ENCODE data around the gene NSMF. TPM values are rescaled to one million over a fixed set of nuclear protein-coding genes. Genes with fewer than 3 reads are reported as not detected.
"Not testable (repeated sequence)": the region's sequence is repeated elsewhere in the genome, so short reads cannot be mapped to it uniquely, and the experiment has no call there.

Gene NSMF
- total RNA-seq, 1 donor from 2014 or later, result 52.5 TPM

DNA sequence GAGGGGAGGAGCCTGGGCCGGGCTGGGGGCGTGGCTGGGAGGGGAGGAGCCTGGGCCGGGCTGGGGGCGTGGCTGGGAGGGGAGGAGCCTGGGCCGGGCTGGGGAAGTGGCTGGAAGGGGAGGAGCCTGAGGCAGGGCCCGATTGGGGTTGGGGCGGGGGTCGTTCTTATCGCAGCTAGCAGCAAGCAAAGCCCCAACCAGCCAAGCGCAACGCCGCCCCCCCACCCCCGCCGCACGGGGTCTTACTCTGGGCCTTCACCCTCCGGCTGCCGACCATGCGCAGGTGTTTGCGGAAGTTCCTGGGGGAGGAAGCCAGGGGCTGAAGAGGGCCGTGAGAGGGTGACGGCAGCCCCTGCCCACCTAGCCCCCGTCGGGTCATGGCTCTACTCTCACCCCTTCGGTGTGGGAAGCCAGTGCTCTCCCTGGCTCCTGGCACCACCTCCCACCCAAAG, 5.0 kb downstream of the NSMF start:
- no peak for DNase-seq (ENCODE audit: low read depth)
- TF ChIP-seq, protein P1, sequence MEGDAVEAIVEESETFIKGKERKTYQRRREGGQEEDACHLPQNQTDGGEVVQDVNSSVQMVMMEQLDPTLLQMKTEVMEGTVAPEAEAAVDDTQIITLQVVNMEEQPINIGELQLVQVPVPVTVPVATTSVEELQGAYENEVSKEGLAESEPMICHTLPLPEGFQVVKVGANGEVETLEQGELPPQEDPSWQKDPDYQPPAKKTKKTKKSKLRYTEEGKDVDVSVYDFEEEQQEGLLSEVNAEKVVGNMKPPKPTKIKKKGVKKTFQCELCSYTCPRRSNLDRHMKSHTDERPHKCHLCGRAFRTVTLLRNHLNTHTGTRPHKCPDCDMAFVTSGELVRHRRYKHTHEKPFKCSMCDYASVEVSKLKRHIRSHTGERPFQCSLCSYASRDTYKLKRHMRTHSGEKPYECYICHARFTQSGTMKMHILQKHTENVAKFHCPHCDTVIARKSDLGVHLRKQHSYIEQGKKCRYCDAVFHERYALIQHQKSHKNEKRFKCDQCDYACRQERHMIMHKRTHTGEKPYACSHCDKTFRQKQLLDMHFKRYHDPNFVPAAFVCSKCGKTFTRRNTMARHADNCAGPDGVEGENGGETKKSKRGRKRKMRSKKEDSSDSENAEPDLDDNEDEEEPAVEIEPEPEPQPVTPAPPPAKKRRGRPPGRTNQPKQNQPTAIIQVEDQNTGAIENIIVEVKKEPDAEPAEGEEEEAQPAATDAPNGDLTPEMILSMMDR (IDR thresholded peaks at IDR 0.05; ENCODE audit: insufficient read depth, low read length, poor library complexity, severe bottlenecking), result no peak
- no peaks in the 10 kb centered on the region for H3K27me3 ChIP-seq (ENCODE audit: control insufficient read depth, insufficient read depth, low read length)
- H3K4me3 ChIP-seq (ENCODE audit: low read depth, low read length), result peak overlapping the region; percentile 33
- H3K36me3 ChIP-seq (ENCODE audit: control insufficient read depth, insufficient read depth, low read length), result no peaks in the 10 kb centered on the region

DNA sequence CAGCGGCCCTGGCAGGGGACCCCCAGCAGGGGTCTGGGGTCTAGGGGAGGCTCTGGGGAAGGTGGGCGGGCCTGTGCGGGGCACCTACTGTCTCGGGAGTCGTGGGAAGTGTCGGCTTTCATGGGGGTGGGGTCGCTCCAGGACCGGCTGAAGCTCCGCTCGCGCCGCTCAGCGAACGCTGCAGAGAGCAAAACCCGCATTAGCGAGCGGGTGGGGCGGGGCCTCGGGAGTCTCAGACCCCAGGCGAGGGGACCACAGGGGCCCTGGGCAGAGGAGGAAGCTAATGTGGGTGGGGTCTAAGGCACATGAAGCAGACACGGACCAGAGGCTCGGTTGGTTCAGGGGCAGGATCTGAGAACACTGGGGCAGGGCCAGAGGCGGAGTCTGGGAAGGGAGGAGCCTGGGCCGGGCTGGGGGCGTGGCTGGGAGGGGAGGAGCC, 5.5 kb downstream of the NSMF start:
- TF ChIP-seq, protein P1 (IDR thresholded peaks at IDR 0.05; ENCODE audit: insufficient read depth, low read length, poor library complexity, severe bottlenecking), result no peak
- no peak for DNase-seq (ENCODE audit: low read depth)
- peak overlapping the region; percentile 29 for H3K4me3 ChIP-seq (ENCODE audit: low read depth, low read length)
- H3K27me3 ChIP-seq (ENCODE audit: control insufficient read depth, insufficient read depth, low read length), result no peaks in the 10 kb centered on the region
- no peaks in the 10 kb centered on the region for H3K36me3 ChIP-seq (ENCODE audit: control insufficient read depth, insufficient read depth, low read length)

DNA sequence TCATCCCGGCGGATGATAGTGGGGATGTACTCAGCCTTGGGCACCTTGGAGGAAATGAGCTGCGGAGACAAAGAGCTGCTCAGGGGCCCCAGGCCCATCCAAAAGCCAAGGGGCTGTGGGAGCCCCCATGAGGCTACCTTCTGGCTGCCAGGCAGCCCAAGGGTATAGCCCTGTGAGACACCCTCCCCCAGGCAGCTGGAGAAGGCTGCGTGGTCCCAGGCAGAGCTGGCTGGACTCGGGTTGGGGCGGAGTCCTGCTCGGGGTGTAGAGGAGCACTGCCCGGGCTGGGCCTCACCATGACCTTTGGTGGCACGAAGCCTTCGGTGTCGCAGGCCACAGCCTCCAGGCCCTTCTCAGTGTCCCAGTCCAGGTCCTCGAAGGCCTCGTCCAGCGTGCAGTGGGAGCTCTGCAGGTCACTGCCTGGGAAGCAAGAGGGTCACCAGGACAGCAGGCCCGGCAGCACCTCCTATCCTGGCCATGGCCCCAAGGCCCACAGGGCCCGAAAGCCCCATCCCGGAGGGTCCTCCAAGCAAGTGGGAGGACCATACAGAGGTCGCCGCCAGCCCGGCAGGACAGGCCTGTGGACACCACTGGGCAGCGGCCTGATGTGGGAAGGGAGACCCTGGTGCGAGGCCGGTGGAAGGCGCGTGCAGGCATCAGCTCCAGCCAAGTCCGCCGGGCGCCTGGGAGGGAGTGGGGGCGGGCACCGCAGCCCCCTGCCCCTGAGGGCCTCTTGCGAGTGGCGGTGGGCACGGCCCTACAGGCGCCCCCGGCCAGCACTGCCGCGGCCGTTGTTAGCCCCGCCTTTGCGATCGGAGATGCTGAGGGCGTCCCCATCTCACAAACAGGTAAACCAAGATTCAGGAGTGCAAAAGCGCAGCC, 6.1 kb downstream of the NSMF start:
- Histone ChIP-seq H3K27me3 (ENCODE audit: control insufficient read depth, insufficient read depth, low read length) (no peaks in the 10 kb centered on the region), H3K4me3 (ENCODE audit: low read depth, low read length) (no peak overlapping the region), H3K36me3 (ENCODE audit: control insufficient read depth, insufficient read depth, low read length) (no peaks in the 10 kb centered on the region)
- DNase-seq (ENCODE audit: low read depth), result no peak
- TF ChIP-seq, protein P1 (IDR thresholded peaks at IDR 0.05; ENCODE audit: insufficient read depth, low read length, poor library complexity, severe bottlenecking), result no peak

DNA sequence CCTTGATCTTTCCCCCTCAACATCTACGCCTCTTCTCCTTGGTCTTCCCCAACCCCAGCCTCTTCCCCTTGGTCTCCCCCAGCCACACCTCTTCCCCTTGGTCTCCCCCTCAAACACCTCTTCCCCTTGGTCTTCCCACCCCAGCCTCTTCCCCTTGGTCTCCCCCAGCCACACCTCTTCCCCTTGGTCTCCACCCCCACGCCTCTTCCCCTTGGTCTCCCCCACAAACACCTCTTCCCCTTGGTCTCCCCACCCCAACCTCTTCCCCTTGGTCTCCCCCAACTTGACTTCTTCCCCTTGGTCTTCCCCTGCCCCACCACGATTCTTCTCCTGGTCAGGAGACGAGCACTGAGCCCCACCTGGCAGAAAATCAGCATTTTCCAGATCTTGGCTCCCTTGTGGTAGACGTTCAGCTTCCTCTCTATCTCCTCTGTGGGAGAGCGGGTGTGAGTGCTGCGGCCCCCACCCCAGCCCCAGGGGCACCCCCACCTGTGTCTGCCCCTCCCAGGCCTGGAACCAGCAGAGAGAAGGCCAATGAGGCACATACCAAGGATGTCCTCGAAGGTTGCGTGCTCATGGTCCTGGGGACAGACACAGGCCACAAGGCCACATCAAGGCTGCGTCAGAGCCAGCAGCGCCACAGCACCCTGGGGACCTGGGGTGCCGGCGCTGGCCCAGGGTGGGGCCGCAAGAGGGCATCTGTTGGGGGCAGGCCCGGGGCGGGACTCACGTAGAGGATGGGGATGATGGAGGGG, 7.0 kb downstream of the NSMF start:
- no peaks in the 10 kb centered on the region for H3K27me3 ChIP-seq (ENCODE audit: control insufficient read depth, insufficient read depth, low read length)
- no peak for DNase-seq (ENCODE audit: low read depth)
- no peaks in the 10 kb centered on the region for H3K36me3 ChIP-seq (ENCODE audit: control insufficient read depth, insufficient read depth, low read length)
- TF ChIP-seq, protein P1 (IDR thresholded peaks at IDR 0.05; ENCODE audit: insufficient read depth, low read length, poor library complexity, severe bottlenecking), result no peak
- H3K4me3 ChIP-seq (ENCODE audit: low read depth, low read length), result no peak overlapping the region

DNA sequence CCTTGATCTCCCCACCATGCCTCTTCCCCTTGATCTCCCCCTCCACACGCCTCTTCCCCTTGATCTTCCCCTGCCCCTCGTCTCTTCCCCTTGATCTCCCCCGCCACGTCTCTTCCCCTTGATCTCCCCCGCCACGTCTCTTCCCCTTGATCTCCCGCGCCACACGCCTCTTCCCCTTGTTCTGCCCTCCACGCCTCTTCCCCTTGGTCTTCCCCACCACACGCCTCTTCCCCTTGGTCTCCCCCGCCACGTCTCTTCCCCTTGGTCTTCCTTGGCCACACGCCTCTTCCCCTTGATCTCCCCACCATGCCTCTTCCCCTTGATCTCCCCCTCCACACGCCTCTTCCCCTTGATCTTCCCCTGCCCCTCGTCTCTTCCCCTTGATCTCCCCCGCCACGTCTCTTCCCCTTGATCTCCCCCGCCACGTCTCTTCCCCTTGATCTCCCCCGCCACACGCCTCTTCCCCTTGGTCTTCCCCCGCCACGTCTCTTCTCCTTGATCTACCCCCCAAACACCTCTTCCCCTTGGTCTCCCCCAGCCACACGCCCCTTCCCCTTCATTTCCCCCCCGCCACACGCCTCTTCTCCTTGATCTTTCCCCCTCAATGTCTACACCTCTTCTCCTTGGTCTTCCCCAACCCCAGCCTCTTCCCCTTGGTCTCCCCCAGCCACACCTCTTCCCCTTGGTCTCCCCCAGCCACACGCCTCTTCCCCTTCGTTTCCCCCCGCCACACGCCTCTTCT, 7.7 kb downstream of the NSMF start:
- DNase-seq (ENCODE audit: low read depth); H3K36me3 ChIP-seq (ENCODE audit: control insufficient read depth, insufficient read depth, low read length); H3K27me3 ChIP-seq (ENCODE audit: control insufficient read depth, insufficient read depth, low read length); H3K4me3 ChIP-seq (ENCODE audit: low read depth, low read length): not testable (repeated sequence)

DNA sequence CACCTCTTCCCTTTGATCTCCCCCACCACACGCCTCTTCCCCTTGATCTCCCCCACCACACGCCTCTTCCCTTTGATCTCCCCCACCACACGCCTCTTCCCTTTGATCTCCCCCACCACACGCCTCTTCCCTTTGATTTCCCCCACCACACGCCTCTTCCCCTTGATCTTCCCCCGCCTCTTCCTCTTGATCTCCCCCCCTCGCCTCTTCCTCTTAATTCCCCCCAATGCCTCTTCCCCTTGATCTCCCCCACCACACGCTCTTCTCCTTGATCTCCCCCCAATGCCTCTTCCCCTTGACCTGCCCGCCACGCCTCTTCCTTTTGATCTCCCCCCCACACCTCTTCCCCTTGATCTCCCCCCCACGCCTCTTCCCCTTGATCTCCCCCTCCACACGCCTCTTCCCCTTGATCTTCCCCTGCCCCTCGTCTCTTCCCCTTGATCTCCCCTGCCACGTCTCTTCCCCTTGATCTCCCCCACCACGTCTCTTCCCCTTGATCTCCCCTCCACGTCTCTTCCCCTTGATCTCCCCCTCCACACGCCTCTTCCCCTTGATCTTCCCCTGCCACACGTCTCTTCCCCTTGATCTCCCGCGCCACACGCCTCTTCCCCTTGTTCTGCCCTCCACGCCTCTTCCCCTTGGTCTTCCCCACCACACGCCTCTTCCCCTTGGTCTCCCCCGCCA, 8.5 kb downstream of the NSMF start:
- not testable (repeated sequence) for H3K36me3 ChIP-seq (ENCODE audit: control insufficient read depth, insufficient read depth, low read length); H3K27me3 ChIP-seq (ENCODE audit: control insufficient read depth, insufficient read depth, low read length); H3K4me3 ChIP-seq (ENCODE audit: low read depth, low read length); DNase-seq (ENCODE audit: low read depth)

Data from kidney epithelial cell (primary cell).